Measurements from ENCODE around the gene PEX11B.

The PEX11B gene

DNA sequence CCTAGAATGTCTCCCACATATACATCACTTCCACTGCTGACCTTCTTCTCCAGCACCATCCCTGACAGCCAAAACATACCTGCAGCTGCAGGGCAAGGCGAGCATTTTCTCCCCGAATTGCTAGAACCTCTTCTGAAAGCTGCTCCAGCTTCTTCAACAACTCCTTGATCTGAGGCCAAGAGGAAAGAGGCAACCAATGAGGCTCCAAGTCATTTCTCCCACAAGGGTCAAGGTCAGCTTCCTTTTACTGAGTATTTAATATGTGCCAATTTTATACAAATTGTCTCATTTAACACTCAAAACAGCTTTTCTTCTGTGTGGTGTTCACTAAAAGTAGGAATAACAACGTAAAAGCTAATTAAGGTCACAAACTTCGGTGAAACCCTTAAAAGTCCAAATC, 50.3 kb downstream of the PEX11B start:
- TF ChIP-seq, protein P1, sequence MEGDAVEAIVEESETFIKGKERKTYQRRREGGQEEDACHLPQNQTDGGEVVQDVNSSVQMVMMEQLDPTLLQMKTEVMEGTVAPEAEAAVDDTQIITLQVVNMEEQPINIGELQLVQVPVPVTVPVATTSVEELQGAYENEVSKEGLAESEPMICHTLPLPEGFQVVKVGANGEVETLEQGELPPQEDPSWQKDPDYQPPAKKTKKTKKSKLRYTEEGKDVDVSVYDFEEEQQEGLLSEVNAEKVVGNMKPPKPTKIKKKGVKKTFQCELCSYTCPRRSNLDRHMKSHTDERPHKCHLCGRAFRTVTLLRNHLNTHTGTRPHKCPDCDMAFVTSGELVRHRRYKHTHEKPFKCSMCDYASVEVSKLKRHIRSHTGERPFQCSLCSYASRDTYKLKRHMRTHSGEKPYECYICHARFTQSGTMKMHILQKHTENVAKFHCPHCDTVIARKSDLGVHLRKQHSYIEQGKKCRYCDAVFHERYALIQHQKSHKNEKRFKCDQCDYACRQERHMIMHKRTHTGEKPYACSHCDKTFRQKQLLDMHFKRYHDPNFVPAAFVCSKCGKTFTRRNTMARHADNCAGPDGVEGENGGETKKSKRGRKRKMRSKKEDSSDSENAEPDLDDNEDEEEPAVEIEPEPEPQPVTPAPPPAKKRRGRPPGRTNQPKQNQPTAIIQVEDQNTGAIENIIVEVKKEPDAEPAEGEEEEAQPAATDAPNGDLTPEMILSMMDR (IDR thresholded peaks at IDR 0.05; ENCODE audit: extremely low read depth, missing control alignments): no peak
- no peak for DNase-seq (ENCODE audit: low spot score)

DNA sequence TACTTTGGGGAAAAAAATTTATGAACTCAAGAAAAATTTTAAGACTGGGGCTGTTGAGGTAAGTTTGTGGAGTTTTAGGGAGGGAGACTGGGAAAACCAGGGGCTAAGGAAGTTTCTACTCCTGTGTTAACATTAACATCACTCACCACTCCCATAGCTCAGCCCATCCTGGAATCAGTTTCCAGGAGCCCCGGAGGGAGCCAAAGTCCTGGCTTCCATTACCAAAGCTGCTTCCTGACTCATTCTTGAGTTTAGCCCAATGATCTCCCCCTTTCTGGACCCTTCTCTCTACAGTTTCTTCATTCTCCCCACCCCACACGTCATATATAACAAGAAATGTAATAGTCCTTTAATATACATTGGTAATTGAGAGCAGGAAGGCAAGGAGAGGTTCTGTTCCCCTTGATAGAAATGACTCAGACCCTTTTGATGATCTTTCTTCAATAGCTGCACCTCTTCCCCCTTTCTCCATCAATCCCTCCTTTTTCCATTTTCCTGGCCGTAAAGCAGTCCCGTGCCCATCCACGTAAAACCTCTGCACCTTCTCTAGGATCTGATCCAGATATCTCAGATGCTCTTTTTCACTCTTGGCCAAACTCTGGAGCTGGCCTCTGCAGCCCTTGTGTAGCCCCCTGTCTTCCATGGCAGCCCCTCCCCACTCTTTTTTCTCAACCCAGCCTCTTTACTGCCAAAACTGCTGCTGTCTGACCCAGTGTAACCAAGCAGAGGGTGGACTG, 55.1 kb downstream of the PEX11B start:
- TF ChIP-seq, protein P1 (IDR thresholded peaks at IDR 0.05; ENCODE audit: extremely low read depth, missing control alignments): no peak
- DNase-seq (ENCODE audit: low spot score): no peak

All from GM20000 (cell line).